HCT116 (cell line): ENCODE results near the gene AACS.

Experiments used
- CEBPB ChIP-seq: IDR thresholded peaks from 2 replicates; pipeline ENCODE4 v1.6.1; 2012; ENCODE audit warnings: low read depth
- EZH2 ChIP-seq: fragments of 200-600 bp; sonication (generic); IDR thresholded peaks from 2 replicates; pipeline ENCODE4 v1.6.1; 2017; ENCODE audit warnings: antibody characterized with exemption, mixed run types
- EZH2phosphoT487 ChIP-seq: fragments of 200-600 bp; IDR thresholded peaks from 2 replicates; pipeline ENCODE4 v1.6.1; 2018; ENCODE audit warnings: antibody characterized with exemption, borderline replicate concordance
- POLR2A ChIP-seq: IDR thresholded peaks from 2 replicates; pipeline ENCODE4 v1.7.0; 2011; ENCODE audit warnings: borderline replicate concordance; ENCODE audit not compliant: insufficient read depth, insufficient read length; ENCODE audit errors: extremely low read depth
- POLR2AphosphoS5 ChIP-seq: IDR thresholded peaks from 2 replicates; pipeline ENCODE4 v1.6.1; 2011; ENCODE audit warnings: mild to moderate bottlenecking, low read depth, low read length, moderate library complexity
- RAD21 ChIP-seq: IDR thresholded peaks from 2 replicates; pipeline ENCODE4 v1.6.1; 2012; ENCODE audit warnings: low read depth, mild to moderate bottlenecking
- SIN3A ChIP-seq: IDR thresholded peaks from 2 replicates; pipeline ENCODE4 v1.6.1; 2012; ENCODE audit warnings: low read depth
- SP1 ChIP-seq: IDR thresholded peaks from 2 replicates; pipeline ENCODE4 v1.6.1; 2012; ENCODE audit warnings: low read depth
- SRF ChIP-seq: IDR thresholded peaks from 2 replicates; pipeline ENCODE4 v1.6.1; 2012; ENCODE audit warnings: low read depth
- YY1 ChIP-seq: IDR thresholded peaks from 2 replicates; pipeline ENCODE4 v1.6.1; 2011; ENCODE audit warnings: low read length, low read depth, moderate library complexity, mild to moderate bottlenecking; ENCODE audit not compliant: insufficient replicate concordance; ENCODE audit errors: extremely low read depth
- TF ChIP-seq, protein P1 (sequence below), 3 experiments: fragments of 200-600 bp in 1 of 3; sonication (generic) in 1 of 3; IDR thresholded peaks in 2 of 3; conservative IDR thresholded peaks in 1 of 3; 2 replicates each; pipeline ENCODE4 v1.5.1; 2012 to 2017; ENCODE audit warnings: low read depth in 2 of 3, low read length in 2 of 3, antibody characterized with exemption in 1 of 3, borderline replicate concordance in 1 of 3, control low read depth in 1 of 3, mild to moderate bottlenecking in 1 of 3, mixed read lengths in 1 of 3, mixed run types in 1 of 3, moderate library complexity in 1 of 3; ENCODE audit not compliant: insufficient read depth in 1 of 3
- TF ChIP-seq, protein P2 (sequence below): IDR thresholded peaks from 2 replicates; pipeline ENCODE4 v1.6.1; 2011; ENCODE audit warnings: mild to moderate bottlenecking, low read length, moderate library complexity; ENCODE audit not compliant: insufficient replicate concordance; ENCODE audit errors: extremely low read depth
- TF ChIP-seq, protein P3 (sequence below): IDR thresholded peaks from 2 replicates; pipeline ENCODE4 v1.6.1; 2012; ENCODE audit warnings: low read depth

DNA sequence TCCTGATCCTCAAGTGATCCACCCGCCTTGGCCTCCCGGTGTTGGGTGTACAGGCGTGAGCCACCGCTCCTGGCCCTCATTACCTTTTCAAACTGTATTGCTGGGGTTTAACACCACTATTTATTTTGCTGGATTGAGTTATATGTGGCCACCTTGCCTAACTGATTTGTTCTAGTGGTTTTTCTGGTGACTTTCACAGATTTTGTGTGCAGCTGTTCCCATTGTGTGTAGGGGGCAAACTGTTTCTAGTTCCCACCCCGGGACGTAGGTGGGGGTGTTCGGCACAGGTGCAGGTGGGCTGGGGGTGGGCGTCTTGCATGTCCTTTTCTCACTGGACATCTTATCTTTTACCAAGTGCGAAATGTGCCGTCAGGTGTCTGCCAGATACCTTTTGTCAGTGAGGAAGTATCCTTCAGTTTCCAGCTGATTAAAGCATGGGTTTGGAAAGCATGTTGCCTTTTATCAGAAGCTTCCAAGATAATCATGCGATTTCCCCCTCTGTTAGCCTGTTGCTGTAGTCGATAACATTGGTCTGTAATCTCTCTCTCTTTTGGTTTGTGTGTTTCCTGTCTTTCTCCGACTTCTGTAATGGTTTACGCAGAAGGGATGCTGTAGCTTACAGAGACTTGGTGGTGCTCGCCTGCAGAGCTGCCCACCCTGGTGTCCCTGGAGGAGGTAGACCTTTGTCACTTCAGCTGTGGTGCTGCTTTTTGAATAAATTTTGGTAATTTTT lies 33.6 kb downstream of the AACS start:
- TF ChIP-seq, protein P1, sequence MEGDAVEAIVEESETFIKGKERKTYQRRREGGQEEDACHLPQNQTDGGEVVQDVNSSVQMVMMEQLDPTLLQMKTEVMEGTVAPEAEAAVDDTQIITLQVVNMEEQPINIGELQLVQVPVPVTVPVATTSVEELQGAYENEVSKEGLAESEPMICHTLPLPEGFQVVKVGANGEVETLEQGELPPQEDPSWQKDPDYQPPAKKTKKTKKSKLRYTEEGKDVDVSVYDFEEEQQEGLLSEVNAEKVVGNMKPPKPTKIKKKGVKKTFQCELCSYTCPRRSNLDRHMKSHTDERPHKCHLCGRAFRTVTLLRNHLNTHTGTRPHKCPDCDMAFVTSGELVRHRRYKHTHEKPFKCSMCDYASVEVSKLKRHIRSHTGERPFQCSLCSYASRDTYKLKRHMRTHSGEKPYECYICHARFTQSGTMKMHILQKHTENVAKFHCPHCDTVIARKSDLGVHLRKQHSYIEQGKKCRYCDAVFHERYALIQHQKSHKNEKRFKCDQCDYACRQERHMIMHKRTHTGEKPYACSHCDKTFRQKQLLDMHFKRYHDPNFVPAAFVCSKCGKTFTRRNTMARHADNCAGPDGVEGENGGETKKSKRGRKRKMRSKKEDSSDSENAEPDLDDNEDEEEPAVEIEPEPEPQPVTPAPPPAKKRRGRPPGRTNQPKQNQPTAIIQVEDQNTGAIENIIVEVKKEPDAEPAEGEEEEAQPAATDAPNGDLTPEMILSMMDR (IDR thresholded peaks at IDR 0.05 in 2 of 3, conservative IDR thresholded peaks at IDR 0.05 in 1 of 3; ENCODE audit: borderline replicate concordance in 1 of 3, insufficient read depth in 1 of 3, low read depth in 2 of 3, low read length in 2 of 3) = no peak
- TF ChIP-seq RAD21 = no peak
- TF ChIP-seq SRF = no peak
- no peak for TF ChIP-seq POLR2A
- no peak for TF ChIP-seq SIN3A
- TF ChIP-seq EZH2 = no peak
- no peak for TF ChIP-seq POLR2AphosphoS5
- no peak for TF ChIP-seq CEBPB
- TF ChIP-seq, protein P2, sequence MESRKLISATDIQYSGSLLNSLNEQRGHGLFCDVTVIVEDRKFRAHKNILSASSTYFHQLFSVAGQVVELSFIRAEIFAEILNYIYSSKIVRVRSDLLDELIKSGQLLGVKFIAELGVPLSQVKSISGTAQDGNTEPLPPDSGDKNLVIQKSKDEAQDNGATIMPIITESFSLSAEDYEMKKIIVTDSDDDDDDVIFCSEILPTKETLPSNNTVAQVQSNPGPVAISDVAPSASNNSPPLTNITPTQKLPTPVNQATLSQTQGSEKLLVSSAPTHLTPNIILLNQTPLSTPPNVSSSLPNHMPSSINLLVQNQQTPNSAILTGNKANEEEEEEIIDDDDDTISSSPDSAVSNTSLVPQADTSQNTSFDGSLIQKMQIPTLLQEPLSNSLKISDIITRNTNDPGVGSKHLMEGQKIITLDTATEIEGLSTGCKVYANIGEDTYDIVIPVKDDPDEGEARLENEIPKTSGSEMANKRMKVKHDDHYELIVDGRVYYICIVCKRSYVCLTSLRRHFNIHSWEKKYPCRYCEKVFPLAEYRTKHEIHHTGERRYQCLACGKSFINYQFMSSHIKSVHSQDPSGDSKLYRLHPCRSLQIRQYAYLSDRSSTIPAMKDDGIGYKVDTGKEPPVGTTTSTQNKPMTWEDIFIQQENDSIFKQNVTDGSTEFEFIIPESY = no peak
- TF ChIP-seq YY1 = no peak
- TF ChIP-seq, protein P3, sequence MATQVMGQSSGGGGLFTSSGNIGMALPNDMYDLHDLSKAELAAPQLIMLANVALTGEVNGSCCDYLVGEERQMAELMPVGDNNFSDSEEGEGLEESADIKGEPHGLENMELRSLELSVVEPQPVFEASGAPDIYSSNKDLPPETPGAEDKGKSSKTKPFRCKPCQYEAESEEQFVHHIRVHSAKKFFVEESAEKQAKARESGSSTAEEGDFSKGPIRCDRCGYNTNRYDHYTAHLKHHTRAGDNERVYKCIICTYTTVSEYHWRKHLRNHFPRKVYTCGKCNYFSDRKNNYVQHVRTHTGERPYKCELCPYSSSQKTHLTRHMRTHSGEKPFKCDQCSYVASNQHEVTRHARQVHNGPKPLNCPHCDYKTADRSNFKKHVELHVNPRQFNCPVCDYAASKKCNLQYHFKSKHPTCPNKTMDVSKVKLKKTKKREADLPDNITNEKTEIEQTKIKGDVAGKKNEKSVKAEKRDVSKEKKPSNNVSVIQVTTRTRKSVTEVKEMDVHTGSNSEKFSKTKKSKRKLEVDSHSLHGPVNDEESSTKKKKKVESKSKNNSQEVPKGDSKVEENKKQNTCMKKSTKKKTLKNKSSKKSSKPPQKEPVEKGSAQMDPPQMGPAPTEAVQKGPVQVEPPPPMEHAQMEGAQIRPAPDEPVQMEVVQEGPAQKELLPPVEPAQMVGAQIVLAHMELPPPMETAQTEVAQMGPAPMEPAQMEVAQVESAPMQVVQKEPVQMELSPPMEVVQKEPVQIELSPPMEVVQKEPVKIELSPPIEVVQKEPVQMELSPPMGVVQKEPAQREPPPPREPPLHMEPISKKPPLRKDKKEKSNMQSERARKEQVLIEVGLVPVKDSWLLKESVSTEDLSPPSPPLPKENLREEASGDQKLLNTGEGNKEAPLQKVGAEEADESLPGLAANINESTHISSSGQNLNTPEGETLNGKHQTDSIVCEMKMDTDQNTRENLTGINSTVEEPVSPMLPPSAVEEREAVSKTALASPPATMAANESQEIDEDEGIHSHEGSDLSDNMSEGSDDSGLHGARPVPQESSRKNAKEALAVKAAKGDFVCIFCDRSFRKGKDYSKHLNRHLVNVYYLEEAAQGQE = no peak
- no peak for TF ChIP-seq EZH2phosphoT487
- TF ChIP-seq SP1 = no peak
